HG03460 (cell line): Measurements from ENCODE around the gene OR6C76.

Source experiments
- ATAC-seq: cut with Tn5 transposase; IDR thresholded peaks from one replicate; pipeline ENCODE4 v1.9.1; 2021; ENCODE audit not compliant: unreplicated experiment

OR6C76 gene

DNA sequence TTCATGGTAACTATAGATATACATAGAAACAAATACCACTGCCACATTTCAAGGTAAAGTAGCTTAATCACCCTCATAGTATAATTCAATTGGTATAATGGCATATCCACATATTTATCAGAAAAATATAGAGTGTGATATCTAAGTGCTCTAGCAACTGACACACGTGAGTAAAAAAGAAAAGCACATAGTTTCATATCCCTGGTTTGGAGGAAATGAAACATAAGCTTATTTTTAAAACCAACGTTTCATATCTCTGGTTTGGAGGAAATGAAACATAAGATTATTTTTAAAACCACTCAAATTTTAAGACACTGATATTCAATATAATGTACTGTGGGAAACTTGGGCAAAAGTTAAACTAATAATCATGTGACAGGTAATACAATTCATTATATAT lies 41.8 kb downstream of the OR6C76 start:
- no peak for ATAC-seq

DNA sequence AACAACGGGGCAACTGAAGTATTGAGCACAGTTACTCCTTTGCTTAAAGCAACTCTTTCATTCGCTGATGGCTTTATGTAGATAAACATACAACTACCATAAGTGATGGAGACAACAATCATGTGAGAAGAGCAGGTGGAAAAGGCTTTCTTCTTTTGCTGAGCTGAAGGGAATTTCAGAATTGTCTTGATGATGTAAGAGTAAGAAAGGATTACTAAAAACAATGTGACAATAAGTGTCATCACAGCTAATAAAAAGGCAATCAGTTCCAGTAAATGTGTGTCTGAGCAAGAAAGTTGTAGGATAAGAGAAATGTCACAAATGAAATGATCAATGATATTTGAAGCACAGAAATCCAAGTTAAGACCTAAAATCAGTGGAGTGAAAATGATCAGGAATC lies 43.2 kb downstream of the OR6C76 start:
- ATAC-seq, result no peak

DNA sequence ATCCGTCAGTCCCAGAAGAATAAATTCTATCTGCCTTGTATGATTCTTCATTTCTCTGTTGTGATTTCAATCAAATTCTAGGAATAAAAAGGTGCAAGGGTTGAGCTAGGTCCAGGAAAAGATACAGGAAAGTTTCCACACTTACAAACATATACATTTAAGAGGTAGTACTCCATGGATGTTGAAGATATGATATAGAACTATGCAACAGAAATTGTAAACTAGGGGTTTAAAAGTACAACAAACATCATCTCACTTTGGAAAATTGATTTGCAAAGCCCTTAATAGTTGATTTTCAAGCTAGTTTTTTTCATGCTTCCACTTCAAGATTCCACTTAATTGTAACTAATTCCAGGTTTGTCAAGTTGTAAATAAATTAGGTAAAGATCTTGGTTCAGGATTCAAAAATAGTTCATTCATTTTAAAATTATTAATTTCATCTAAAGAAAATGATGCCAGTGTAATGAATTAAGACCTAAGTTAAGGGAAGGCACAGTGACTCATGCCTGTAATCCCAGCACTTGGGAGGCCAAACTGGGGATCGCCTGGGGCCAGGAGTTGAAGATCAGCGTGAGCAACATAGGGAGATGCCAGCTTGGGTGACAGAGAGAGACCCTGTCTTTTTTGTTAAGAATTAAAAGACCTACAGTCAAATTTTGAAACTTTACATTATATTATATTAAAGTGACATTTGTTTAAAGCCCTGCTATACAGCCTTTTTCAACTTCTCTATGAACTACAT lies 44.2 kb downstream of the OR6C76 start, which contains the start of gene OR6C70:
Gene OR6C70, minus strand, starts transcription at position 51 of the 742 bp plus-strand sequence. Its CDS starts 0 bp downstream, at position 51.
- ATAC-seq, result no peak

DNA sequence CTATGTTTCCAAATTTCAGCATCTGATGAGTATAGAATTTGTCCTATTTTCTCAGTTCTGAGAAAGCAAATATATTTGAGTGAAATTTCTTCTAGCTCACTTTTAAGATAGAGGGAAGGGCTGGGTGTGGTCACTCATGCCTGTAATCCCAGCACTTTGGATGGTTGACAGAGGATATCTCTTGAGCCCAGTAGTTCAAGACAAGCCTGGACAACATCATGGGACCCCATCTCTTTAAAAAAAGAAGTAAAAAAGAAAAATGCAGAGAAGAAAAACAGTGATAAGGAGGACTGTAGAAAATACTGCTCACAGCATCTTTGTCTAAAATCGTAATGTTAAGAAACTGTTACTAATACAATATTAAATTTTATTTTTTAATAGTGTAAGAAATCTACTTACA lies 46.2 kb downstream of the OR6C76 start:
- no peak for ATAC-seq
